HL-60/S4 treated with phorbol 12-myristate 13-acetate at 8.2 ng/mL for 4 days and 3 days (cell line): ENCODE measurements around the gene TNRC6A.
"Not testable (repeated sequence)": the region's sequence is repeated elsewhere in the genome, so short reads cannot be mapped to it uniquely, and the experiment has no call there.

Experiments
- in situ Hi-C: fragments of 300-500 bp; cut with MboI; formaldehyde crosslinking; loops from 2 replicates; pipeline ENCODE4 v1.15.0; 2022; ENCODE audit warnings: low sequenced_read_pairs

Gene TNRC6A

GRCh38 chr16:24723663-24724062, 5.8 kb upstream of the TNRC6A start:
- in situ Hi-C loops: no loop called here

- in situ Hi-C loops: no loop called here
Measured at GRCh38 chr16:24728011-24728410, 1.4 kb upstream of the TNRC6A start.

GRCh38 chr16:24728891-24729242, 584 bp upstream of the TNRC6A start:
- in situ Hi-C loops: no loop called here

- in situ Hi-C loops: no loop called here
Measured at GRCh38 chr16:24729951-24730815, 732 bp downstream of the TNRC6A start.

DNA sequence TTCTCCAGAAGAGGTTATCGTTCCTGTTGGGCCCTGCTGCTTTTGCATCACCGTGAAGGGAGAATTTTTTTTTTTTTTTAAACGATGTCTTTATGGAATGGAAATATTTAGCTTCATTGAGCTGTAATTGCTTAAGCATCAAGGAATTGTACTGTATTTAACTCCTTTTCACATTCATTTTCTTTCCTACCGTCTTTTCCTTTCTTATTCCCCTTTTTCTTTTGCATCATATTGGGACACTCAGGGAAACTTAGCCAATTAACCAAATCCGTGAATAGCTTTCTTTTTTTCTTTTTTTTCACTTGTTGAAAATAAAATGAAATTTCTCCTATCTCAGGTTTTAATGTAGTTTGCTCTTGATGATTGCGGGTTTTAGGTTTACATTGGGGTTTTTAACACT, 1.5 kb downstream of the TNRC6A start:
- in situ Hi-C loops: no loop called here

DNA sequence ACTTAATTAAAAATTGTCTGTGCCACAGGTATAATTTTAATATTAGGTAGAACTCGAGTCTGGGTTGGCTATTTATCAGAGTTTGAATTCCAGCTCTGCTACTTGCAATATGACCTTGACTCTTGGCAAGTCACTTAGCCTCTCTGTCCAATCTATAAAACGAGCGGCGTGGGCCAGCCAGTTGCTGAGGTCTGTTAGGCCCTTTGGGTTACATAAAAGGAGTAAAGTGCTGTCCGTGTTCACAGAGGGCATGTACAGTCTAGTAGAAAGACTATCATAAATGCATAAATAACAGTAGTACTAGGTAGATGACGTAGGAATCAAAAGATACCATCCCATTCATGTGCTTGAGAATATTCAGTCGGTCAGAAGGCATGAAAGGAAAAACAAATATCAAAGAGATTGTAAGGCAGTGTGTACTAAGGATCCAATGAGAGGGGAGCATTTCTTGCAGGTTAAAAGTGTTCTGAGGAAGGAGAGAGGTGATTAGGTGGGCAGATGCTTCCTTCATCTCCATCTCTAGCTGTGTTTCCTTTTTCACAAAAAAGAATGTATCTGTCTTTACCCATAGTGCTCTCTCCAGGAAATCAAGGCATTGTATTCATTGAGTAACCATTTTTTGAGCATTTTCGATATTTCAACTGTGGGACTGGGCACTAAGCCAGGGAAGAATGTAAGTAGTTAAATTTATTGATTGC, 2.4 kb downstream of the TNRC6A start:
- in situ Hi-C loops: no loop called here

DNA sequence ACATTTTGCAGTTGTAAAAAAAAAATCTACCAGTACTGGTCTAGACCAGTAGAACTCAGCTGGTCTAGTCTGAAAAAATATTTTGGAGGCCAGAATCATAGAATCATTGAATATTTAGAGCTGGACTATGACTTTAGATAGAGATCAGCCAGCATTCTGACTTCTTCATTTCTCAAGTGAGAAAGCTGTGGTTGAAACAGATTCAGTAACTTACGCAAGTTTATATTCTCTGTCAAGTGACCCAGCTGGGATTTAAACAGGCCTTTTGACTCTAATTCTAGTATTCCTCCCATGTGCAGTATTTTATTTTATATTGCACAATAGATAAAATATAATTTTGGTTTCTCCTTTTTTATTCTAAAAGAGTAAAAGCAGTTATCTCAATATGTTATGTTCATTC, 4.9 kb downstream of the TNRC6A start:
- in situ Hi-C loops: no loop called here

GRCh38 chr16:24736758-24737157, 7.3 kb downstream of the TNRC6A start:
- in situ Hi-C loops: no loop called here

DNA sequence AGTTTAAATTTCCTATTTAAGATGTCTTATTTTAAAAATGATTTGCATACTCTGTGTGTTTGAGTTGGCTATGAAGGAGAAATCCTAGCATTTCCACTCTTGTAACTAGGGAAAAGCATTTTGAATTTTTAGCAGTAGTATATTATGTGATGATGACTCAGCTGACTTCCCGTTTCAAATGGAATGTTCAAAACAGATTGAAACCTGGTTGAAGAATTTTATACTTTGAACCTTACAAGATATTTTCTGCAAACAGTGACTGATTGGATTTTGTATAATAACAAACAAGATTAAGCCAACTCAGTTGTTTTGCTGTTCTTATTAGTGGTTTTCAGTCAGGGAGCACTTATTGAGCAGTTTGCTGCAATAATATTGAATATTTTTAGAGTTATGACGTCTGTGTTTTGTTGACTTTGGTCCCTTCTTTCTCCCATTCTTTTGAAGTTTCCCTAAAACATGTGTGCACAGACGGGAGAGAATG, 8.0 kb downstream of the TNRC6A start:
- in situ Hi-C loops: no loop called here

- in situ Hi-C loops: no loop called here
Measured at GRCh38 chr16:24737916-24738594, 8.6 kb downstream of the TNRC6A start.

- in situ Hi-C loops: no loop called here
Measured at GRCh38 chr16:24738895-24739294, 9.4 kb downstream of the TNRC6A start.

- in situ Hi-C loops: no loop called here
Measured at GRCh38 chr16:24741862-24742261, 12.4 kb downstream of the TNRC6A start.

GRCh38 chr16:24742610-24743009, 13.2 kb downstream of the TNRC6A start:
- in situ Hi-C loops: not testable (repeated sequence)

- in situ Hi-C loops: no loop called here
Measured at GRCh38 chr16:24745391-24745790, 15.9 kb downstream of the TNRC6A start.

DNA sequence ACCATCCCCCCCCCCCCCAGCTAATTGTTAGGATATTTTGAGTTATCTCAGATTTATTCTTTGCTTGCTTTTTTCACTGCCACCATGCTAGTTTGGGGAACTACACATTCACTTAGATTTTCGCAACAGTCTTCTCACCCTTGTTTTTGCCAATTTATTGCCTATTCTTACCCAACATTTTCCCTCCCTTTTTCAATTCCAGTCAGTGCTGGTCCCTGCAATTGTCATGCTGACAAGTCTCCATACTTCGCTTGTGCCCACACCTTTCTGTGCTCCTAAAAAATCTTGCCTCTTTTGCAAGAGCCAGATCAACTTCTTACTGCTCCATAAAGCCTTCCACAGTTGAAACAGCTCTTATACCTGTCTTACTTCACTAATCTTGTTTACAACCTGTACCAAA, 16.3 kb downstream of the TNRC6A start:
- in situ Hi-C loops: no loop called here

DNA sequence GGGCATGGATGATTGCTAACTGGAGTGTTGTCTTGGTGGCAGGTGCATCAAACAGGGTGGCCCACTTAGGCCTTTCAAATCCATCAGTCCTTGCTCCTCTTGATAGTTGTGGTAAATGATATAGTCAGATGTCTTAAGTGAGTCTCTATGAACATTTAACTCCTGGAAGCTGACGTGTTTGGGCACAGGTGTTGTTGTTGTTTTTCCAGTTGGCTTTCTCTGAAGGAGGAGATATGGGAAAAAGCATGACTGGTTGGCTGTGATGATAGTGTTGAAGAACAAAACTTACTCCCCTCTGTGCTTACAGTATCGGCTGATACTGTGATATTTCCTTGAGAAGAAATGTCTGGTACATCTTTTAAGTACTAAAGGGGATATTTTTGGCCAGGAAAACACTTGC, 18.0 kb downstream of the TNRC6A start:
- in situ Hi-C loops: no loop called here

DNA sequence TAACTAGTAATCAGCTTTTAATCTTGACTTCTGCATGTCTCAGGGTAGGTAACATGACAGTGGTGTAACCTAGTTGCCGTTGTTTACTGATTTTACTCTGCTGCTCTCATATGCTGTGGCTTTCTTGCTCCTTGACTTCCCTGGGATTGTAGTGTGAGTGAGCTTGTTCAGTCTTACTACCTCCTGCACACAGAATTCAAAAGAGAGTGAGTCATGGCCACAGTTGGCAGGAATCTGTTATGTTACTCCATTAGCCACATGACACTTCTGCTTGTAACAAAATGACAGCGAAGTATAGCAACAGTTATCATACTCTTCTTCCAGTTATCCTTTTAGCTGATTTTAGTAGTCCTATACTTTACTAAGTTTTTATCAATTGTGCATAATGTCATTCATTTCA, 18.8 kb downstream of the TNRC6A start:
- in situ Hi-C loops: no loop called here

GRCh38 chr16:24749310-24749709, 19.9 kb downstream of the TNRC6A start:
- in situ Hi-C loops: no loop called here

DNA sequence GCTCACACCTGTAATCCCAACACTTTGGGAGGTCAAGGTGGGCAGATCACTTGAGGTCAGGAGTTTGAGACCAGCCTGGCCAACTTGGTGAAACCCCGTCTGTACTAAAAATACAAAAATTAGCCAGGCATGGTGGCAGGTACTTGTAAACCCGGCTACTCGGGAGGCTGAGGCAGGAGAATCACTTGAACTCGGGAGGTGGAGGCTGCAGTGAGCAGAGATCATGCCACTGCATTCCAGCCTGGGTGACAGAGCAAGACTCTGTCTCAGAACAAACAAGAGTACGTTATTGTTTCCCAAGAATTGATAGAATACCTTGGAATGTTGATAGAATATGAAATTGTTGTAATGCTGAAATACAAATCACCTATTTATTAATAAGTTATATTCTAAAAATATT, 20.4 kb downstream of the TNRC6A start:
- in situ Hi-C loops: not testable (repeated sequence)

- in situ Hi-C loops: no loop called here
Measured at GRCh38 chr16:24753000-24753399, 23.5 kb downstream of the TNRC6A start.

- in situ Hi-C loops: no loop called here
Measured at GRCh38 chr16:24753437-24753836, 24.0 kb downstream of the TNRC6A start.

- in situ Hi-C loops: no loop called here
Measured at GRCh38 chr16:24754543-24754942, 25.1 kb downstream of the TNRC6A start.
